Hematopoietic multipotent progenitor cell treated with erythropoietin and hydrocortisone succinate and interleukin-3 and kit ligand, for 6 days (in vitro differentiated cells): ENCODE data around the gene PTPN13.
"Not testable (repeated sequence)": the region's sequence is repeated elsewhere in the genome, so short reads cannot be mapped to it uniquely, and the experiment has no call there.

ENCODE experiments used
- DNase-seq: peaks from one replicate; pipeline ENCODE4 v3.0.0-alpha.2; 2015

Gene PTPN13

DNA sequence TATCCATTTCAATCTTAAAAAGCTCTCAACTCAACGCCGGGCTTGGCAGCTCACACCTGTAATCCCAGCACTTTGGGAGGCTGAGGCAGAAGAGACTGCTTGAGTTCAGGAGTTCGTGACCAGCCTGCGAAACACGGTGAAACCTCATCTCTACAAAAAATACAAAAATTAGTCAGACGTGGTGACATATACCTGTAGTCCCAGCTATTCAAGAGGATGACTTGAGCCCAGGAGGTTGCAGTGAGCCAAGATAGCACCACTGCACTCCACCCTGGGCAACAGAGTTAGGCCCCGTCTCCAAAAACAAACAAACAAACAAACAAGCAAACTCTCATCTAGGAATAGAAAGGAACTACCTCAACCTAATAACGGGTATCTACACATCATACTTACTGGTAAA is 50.8 kb downstream of the PTPN13 start:
- DNase-seq: no peak

DNA sequence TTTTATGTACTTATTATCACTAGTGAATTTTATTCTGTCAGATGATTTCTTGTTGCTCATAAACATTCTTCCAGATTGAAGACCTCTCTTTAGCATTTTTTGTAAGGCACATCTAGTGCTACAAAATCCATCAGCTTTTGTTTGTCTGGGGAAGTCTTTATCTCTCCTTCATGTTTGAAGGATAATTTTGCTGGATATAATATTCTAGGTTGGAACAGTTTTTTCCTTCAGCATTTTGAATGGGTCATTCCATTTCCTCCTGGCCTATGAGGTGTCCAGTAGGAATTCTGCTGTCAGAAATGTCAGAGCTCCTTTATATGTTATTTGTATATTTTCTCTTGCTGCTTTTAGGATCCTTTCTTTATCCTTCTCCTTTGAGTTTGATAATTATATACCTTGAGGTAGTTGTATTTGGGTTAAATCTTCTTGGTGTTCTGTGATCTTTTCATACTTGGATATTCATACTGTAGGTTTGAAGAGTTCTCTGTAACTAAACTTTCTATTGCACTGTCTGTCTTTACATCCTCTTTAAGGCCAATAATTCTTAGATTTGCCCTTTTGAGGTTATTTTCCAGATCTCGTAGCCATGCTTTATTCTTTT is 58.3 kb downstream of the PTPN13 start:
- no peak for DNase-seq

DNA sequence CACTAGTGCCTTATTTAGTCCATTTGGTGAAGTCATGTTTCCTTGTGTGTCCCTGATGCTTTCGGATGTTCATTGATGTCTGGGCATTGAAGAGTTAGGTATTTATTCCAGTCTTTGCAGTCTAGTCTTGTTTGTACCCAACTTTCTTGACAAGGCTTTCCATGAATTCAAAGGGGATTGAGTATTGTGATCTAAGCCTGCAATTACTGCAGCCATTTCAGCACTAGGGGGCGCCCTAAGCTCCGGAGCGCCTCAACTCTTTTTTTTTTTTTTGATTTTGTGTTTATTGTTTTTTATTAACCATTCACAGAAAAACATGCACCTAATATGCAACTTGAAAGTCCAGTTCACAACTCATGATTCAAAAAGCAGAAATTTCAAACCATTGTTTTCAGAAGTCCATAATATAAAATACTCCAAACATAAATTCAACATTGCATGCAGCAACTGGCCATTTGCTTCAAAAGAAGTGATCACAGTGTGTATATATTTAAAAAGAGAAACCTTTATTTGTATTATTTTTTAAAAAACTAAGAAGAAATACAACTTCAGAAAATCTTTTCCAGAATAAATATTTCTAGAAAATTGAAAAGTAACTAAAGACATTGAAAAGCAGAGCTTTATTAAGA is 59.2 kb downstream of the PTPN13 start:
- peak; percentile 49 for DNase-seq

DNA sequence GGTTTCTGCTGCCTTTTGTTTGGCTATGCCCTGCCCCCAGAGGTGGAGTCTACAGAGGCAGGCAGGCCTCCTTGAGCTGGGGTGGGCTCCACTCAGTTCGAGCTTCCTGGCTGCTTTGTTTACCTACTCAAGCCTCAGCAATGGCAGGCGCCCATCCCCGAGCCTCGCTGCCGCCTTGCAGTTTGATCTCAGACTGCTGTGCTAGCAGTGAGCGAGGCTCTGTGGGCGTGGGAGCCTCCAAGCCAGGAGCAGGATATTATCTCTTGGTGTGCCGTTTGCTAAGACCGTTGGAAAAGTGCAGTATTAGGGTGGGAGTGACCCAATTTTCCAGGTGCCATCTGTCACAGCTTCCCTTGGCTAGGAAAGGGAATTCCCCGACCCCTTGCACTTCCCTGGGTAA is 62.7 kb downstream of the PTPN13 start:
- not testable (repeated sequence) for DNase-seq

DNA sequence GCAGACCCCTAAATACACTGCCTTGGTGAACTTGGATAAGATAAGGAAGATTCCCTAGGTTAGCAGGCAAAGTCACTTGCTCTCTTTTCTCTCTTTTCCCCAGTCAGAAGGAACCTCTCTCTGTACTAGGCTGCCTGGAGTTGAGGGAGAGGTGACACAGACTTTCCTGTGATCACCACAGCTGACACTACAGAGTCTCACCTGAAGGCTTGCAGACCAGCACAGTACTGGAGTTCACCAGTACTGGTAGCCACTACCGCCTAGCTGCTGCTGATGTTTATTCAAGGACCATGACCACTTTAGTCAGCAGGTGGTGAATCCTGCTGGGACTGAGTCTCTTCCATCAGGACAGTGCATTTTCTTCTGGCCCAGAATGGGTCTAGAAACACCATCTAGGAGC is 63.3 kb downstream of the PTPN13 start:
- DNase-seq: no peak

DNA sequence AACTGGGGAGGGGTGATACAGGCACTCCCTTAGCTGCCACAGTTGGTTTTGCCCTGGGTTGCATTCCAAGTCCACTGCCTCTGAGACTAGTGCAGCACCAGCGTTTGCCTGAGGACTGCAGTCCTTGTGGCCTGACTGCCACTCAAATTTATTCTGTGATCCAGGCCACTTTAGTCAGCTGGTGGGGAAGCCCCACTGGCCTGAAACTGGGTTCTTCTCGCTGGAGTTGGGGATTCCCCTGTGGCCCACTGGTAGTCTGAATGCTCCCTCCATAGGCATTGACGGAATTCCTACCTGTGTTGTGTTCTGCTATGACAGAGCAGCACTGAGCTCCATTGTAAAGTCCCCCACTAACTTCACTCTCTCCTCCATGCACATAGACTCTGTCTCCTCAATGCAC is 63.8 kb downstream of the PTPN13 start:
- no peak for DNase-seq

DNA sequence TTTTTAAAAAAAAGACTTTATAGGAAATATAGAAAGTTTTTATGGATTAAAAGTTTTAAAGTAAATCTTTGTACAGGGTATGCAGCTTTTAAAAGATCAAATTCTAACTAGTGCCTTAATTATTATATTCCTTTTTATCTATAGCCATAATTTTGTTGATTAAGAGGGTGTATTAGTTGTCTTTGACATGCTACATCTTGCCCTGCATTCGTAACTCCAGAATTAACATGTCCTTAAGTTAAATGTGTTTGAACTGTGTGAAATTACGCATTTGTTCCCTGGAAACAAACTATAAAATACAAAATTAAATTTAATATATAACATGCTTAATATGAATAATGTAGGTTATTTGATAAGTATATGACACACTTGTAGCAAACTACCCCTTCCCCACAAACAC is 66.3 kb downstream of the PTPN13 start:
- no peak for DNase-seq

DNA sequence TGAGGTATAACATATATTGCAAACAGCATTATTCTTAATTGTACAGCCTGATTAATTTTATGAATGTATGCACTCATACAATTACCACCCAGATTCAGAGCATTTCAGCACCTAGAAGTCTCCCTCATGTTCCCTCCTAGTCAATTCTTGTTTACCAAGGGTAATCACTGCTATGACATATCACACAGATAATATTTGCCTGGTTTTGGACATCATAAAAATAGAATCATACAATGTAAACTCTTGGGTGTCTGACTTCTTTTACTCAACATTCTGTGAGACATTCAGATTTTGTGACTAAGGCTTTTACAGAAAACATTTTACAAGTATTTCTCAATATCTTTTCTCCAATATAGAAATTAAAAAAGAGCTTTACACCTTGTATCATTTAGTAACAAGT is 66.9 kb downstream of the PTPN13 start:
- DNase-seq: no peak

DNA sequence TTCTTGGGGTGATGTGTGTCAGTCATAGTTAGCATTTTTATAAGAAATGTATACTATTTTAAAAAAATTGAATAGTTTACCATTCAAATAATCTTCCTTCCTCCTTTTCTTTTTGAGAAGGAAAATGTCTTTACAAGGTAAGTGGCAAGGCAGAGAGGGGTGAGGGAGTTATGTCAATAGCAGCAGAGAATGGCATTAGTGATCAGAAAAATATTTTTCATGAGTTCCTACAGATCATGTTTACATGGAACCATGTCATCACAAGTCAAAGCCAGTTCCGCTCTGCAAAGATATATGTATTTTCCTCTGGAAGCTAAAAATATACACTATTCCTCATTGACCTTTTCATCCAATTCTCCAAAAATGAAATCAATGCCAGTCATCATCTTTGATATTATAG is 67.3 kb downstream of the PTPN13 start:
- no peak for DNase-seq

DNA sequence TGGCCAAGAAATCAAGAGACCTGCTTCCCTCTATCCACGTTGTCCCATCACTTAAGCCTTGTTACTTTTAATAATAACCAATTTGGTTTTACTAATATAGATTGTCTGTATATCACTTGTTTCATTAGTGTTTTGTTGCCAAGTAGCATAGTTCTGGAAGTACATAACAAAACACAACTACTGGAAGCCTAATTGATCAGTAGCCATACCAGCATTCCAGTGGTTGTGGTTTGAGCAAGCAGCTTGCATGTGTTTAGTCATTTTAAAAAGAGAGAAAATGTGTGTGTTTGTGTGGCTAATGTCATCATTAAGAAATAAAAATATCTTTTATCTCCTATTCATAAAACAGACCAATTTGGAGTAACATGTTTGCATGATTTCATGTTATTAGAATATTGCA is 70.8 kb downstream of the PTPN13 start:
- no peak for DNase-seq

DNA sequence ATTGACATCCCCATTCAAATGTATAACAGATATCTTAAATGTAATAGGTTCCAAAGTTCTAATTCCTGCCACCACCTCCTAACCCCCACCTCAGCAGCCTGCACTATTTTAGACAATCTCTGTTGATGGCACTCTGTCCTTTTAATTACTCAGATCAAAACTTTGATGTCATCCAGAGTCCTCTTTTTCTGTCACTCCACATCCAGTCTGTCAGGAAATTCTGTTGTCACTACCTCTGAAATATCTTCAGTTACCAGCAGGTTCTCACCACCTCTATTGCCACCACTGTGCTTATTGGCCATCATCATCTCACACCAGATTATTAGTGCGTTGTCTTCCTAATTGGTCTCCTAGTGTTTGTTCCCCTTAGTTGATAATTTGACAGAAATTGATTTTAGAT is 76.2 kb downstream of the PTPN13 start:
- DNase-seq: no peak

DNA sequence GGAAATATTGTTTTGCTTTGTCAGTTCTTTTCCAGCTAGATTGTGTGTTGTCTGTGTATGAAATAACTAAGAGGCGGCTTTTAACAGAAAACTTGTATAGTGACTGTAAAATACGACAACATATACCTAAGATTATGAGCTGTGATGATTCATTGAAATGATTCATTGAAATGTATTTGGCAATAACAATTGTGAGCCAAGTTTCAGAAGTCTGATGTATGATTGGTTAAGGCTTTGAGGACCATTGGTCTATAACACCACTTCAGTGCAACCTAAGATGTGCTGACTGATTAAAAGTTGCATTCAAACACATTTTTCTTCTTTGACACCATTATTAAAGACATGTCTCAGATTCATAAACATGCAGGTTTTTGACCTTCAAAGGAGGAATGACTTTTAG is 76.6 kb downstream of the PTPN13 start:
- DNase-seq: no peak

DNA sequence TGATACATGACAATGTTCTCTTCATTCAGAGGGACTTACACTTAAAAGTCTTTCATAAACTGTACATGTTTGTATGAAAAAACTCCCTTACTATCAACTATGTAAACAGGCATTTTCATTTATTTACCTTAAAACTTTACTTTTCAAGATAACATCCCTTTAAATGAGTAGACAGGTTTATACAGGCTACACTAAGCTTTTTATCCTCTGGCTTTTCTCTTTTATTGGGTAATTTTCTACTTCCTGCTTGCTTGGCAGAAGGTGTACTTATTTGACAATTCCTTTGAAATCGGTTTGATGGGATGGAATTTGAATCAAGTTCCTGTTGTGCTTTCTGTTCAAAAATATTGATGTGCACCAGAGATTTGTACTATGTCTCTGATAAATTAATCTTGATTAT is 81.4 kb downstream of the PTPN13 start:
- DNase-seq: no peak

DNA sequence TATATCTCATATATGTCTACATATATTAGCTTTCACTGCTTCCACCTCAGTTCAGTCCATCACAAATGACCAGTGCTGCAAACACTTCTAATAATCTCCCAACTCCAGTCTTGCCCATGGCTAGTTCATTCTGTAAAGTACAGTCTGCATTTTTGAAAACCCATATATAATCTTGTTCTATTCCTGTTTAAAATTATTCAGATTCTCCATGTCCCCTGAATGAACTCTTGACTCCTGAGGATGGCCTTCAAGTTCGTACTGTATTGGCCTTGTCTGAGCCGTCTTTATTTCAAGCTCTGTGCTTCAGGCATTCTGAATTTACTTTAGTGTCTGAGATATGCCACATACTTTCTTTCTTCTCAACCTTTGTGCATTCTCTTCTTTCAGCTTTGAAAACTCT is 84.7 kb downstream of the PTPN13 start:
- no peak for DNase-seq

DNA sequence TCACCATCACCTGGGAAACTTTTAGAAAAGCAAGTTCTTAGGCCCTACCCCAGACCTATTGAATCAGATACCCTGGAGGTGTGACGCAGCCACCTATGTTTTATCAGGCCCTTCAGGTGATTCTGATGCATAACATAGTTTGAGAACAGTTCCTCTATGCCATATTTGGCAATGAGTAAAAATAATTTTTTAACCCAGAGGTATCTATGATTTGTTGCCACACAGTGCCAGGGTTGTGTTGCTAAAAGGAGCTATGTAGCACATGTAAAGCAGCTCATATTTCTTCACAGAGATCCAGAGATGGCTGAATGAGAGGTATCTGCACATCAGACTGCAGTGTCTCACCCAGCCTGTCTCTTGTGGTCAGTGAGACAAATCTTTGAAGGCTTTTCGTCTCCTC is 85.3 kb downstream of the PTPN13 start:
- no peak for DNase-seq

DNA sequence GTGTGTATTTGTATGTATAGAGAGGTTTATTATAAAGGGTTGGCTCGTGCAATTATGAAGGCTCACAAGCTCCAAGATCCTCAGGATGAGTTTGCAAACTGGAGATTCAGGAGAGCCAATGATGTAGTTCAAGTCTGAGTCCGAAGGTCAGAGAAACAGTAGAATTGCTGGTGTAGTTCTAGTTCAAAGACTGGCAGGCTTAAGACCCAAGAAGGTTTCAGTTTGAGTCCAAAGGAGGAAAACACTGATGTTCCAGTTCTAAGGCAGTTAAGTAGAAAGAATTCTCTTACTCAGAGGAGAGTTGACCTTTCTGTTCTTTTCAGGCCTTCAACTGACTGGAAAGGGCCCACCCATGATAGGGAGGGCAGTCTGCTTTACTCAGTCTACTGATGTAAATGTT is 89.1 kb downstream of the PTPN13 start:
- no peak for DNase-seq

DNA sequence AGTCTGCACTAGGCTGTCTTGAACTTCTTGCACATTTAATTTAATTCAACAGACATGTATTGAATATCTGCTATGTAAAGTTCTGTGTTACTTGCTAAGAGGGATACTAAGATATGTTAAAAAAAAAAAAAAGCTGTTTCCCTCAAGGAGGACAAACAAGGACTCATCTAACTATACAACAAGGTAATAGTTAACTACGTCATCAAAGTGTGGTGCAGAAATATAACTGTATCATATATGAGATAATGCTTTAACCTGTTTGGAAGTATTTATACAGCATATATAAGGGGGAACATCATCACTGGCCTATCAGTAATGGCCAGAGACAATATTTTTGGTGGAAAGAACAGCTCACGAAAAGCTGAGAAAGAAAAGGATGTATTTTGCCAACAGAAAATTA is 89.9 kb downstream of the PTPN13 start:
- no peak for DNase-seq

DNA sequence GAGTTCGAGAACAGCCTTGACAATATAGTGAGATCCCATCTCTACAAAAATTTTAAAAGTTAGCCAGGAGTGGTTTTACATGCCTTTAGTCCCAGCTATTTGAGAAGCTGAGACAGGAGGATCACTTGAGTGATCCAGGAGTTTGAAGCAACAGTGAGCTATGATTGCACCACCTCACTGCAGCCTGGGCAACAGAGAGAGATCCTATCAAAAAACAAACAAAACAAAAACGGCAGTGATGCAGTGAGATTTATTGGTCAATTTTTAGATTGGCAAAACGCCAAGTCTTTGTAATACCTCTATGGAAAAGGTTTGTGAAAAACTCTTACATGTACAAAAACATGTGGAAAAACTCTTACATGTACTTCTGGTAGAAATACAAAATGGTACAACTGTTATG is 91.3 kb downstream of the PTPN13 start:
- DNase-seq: peak; percentile 23

DNA sequence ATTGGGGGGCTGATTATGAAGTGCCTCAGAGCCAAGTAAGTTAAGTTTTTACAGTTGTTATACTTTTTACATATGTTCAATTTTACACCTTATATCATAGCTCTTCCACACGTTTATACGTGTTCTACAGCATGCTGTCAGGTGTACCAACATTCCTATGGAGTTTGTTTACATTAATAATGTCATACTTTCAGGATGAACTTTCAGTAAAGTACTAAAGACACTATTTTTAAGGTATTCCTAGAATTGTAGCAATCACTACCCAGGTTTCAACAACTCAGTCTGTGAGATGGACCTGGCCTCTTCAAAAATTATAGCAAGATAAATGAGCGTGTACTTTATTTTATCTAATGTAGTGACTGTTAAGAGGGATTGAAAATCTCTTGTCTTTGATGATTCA is 92.6 kb downstream of the PTPN13 start:
- DNase-seq: no peak

DNA sequence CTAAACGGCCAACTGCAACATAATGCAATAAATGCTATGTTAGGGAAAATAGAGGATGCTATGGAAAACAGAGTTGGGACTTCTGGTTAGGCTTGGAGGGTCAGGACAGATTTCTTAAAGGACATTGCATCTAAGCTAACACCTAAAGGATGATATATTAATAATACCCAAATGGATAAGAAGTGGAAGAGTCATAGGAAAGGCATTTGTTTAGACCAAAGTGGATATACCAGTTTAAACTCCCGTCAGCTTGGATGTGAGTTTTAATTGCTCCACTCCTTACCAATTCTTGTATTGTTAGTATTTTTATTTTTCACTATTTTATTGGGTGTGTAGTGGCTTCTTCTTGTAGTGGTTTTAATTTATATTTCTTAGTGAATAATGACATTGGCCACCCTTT is 93.9 kb downstream of the PTPN13 start:
- no peak for DNase-seq

DNA sequence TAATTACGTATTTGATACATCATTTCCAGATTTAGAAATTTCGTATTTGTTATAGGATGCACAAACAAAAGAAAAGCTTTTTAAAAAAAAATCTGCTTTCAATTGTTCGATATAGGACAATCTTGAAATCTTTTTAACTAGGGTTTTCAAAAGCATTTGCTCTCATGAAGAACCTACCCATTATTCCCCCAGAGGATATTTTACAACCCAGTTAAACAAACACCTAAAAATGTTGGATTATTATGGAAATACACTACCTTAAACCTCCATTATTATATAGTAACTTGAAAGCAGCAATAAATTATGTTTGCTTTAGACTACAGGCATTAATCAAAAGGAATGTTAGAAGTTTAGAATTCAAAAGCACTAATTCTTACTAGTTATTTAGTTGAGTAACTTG is 110.5 kb downstream of the PTPN13 start:
- no peak for DNase-seq

DNA sequence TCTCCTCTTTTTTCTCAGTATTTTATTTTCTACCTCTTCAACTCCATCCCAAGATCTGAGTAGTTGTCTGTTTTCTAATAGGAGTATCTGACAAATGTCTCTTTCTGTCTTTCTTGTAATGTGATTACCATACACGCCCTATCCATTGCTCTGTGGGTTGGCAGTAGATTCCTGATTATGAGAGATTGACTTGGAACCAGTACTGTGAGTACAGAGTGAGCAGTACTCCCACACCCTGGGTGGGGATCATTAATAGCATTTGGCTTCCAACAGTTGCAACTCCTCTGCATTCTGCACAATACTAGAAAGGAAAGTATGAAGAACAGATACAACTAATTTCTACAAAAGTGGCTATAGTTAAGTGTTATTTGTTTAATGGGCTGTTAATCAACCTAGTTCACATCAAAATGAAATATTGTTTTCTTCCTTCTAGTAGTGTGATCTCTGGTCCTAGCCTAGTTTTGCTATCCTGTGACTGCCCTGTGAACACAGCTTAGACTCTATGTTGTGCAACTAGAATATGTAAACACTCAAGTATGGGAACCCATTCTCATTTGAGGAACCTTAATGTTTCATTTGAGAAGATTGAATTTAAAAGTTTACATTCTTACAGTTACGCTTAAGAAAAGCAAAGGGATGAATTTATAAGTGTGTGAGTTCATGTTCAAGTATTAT is 112.9 kb downstream of the PTPN13 start:
- no peak for DNase-seq

DNA sequence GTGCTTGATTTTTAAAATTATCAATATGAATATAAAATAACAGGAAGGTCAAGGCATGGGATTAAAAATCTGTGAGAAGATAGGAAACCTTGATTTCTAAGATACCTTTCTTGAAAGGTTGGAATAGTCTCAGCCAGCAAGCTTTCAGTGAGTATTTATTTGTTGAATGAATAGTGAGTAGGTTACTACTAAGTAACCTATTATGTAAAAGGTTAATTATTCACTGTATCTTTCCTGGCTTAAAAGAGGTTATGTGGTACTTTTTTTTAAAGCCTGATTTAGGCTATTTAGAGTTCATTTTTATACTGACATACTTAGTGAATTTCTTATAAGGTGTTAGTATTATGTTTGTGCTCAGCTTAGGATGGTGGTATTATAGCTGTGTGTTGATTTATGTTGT is 123.5 kb downstream of the PTPN13 start:
- no peak for DNase-seq

DNA sequence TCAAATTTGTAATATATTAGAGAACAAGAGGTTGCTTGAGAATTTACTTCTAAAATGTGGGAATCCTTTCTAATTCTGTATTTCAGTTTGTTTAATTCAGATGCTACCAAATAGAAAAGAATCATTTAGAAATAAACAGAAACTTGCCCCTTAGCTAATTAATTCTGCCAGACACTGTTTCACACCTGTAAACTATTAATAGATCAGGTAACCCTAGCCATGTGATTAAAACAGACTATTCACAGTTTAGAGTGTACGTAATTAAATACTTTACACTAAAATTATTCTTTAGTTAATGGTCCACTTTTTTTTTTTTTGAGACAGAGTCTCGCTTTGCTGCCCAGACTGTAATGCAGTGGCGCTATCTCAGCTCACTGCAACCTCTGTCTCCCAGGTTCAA is 124.0 kb downstream of the PTPN13 start:
- DNase-seq: no peak

DNA sequence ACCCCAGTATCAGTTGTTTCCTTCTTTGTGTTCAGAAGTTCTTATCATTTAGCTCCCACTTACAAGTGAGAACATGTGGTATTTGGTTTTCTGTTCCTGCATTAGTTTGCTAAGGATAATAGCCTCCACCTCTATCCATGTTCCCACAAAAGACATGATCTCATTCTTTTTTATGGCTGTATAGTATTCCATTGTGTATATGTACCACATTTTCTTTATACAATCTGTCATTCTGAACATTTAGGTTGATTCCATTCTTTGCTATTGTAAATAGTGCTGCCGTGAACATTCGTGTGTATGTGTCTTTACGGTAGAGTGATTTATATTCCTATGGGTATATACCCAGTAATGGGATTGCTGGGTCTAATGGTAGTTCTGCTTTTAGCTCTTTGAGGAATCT is 125.0 kb downstream of the PTPN13 start:
- not testable (repeated sequence) for DNase-seq
